SJCRH30 (cell line): Measurements from ENCODE around the gene IVNS1ABP. TPM values are rescaled to one million over a fixed set of nuclear protein-coding genes. Genes with fewer than 3 reads are reported as not detected.
"Not testable (repeated sequence)": the region's sequence is repeated elsewhere in the genome, so short reads cannot be mapped to it uniquely, and the experiment has no call there.

Experiments
- DNase-seq, 2 experiments: peaks; one replicate each; pipeline ENCODE4 v3.0.0-alpha.2; 2015 to 2020
- H3K27ac ChIP-seq: fragments of 250-450 bp; sonication (Bioruptor Pico); 2 replicates; pipeline ENCODE4 v1.5.1; 2020; ENCODE audit warnings: mild to moderate bottlenecking, moderate library complexity
- H3K27me3 ChIP-seq: fragments of 250-450 bp; sonication (Bioruptor Pico); 2 replicates; pipeline ENCODE4 v1.5.1; 2020; ENCODE audit warnings: mild to moderate bottlenecking, moderate library complexity
- H3K36me3 ChIP-seq: fragments of 250-450 bp; sonication (Bioruptor Pico); 2 replicates; pipeline ENCODE4 v1.5.1; 2020; ENCODE audit warnings: mild to moderate bottlenecking, moderate library complexity
- H3K4me1 ChIP-seq: fragments of 250-450 bp; sonication (Bioruptor Pico); 2 replicates; pipeline ENCODE4 v1.5.1; 2020; ENCODE audit warnings: mild to moderate bottlenecking, moderate library complexity
- H3K4me3 ChIP-seq: fragments of 250-450 bp; sonication (Bioruptor Pico); 2 replicates; pipeline ENCODE4 v1.5.1; 2020; ENCODE audit warnings: mild to moderate bottlenecking, moderate library complexity
- H3K9me3 ChIP-seq: fragments of 250-450 bp; sonication (Bioruptor Pico); replicated peaks from 2 replicates; pipeline ENCODE4 v1.5.1; 2020; ENCODE audit warnings: mild to moderate bottlenecking, moderate library complexity
- total RNA-seq: library from RNA; depleted of rRNA; stranded (reverse); fragments of >200 nt; shearing (Covaris generic); gene quantifications from 2 replicates; pipeline ENCODE4 v1.2.3, GENCODE V29; 2014; rRNA removed

Gene IVNS1ABP
- total RNA-seq, 1 experiment from 2014 or later, result 63.5 TPM

DNA sequence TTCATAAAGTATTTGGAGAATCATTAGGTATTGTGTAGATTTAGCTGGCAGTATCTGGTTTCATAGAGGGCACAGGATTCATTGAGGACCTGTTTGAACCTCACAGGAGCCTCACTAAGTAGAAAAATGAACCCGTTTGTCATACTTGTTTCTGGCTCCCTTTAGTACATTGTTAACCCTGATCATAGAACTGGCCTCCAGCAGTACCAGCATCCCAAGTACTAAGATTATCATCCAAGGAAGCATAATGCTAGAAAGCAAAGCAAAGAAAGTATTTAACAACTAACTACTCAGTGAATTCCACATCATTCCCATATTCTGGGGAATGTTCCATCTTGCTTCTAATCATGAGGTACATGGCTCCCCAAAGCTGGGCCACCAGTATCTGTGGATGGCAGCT is 54.9 kb downstream of the IVNS1ABP start:
- H3K9me3 ChIP-seq, result no peaks in the 10 kb centered on the region
- H3K4me1 ChIP-seq, result no peaks in the 10 kb centered on the region
- H3K4me3 ChIP-seq, result no peak overlapping the region
- no peaks in the 10 kb centered on the region for H3K27me3 ChIP-seq
- H3K36me3 ChIP-seq, result no peaks in the 10 kb centered on the region
- DNase-seq, result no peak
- no peak overlapping the region for H3K27ac ChIP-seq

DNA sequence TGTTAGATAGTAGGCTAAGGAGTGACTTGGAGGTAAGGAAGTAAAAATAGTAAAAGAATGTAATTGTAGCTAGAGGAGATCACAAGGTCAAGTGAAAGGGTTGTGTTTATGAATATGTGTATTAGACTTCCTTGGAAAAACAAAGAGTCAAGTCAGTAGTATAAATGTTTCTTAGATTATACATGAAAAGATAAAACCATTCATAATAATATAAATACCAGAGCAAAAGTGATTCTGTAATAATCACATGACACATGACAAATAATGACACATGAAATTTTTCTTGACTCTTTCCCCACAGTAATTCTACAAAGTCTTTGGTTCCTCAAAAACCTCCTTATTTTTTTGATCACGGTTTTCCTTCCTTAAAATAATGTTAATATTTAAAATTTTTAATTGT is 56.4 kb downstream of the IVNS1ABP start:
- no peak overlapping the region for H3K27ac ChIP-seq
- no peaks in the 10 kb centered on the region for H3K9me3 ChIP-seq
- H3K4me1 ChIP-seq, result no peaks in the 10 kb centered on the region
- no peak overlapping the region for H3K4me3 ChIP-seq
- DNase-seq, result no peak
- no peaks in the 10 kb centered on the region for H3K27me3 ChIP-seq
- H3K36me3 ChIP-seq, result no peaks in the 10 kb centered on the region

DNA sequence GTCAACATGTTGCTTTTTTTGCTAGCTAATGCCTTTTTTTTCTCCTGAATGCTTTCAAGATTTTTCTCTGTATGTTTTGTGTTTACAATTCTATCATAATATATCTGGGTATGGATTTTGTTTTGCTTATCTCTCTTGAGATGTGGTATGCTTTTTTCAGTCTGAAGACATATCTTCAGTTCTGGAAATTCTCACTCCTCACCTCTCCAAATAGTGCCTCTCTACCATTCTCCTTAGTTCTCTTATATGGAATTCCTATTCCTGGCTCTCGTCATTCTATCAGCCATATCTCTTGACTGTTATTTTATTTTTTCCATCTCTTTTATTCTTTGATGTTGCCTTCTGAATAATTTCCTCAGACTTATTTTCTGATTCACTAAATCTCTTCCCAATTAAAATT is 58.4 kb downstream of the IVNS1ABP start:
- Histone ChIP-seq H3K4me1 (no peaks in the 10 kb centered on the region), H3K27me3 (no peaks in the 10 kb centered on the region), H3K4me3 (no peak overlapping the region), H3K27ac (no peak overlapping the region), H3K36me3 (no peaks in the 10 kb centered on the region), H3K9me3 (no peaks in the 10 kb centered on the region)
- no peak for DNase-seq

DNA sequence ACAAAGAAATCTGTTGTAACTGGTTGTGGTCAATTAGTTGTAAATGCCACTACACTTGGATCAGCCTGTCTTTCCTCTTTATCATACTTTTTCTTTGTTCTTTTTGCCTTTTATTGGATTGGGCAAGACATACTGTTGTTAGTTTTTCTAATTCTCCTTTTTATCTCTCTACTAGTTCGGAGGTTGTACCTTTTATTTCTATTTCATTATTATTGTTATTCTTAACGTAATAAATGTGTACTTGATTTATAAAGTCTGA is 59.2 kb downstream of the IVNS1ABP start:
- no peak overlapping the region for H3K27ac ChIP-seq
- no peaks in the 10 kb centered on the region for H3K27me3 ChIP-seq
- no peaks in the 10 kb centered on the region for H3K36me3 ChIP-seq
- H3K4me3 ChIP-seq, result peak overlapping the region; percentile 46
- no peaks in the 10 kb centered on the region for H3K9me3 ChIP-seq
- DNase-seq, result no peak
- no peaks in the 10 kb centered on the region for H3K4me1 ChIP-seq

GRCh38 chr1:185257116-185257949 is 59.7 kb downstream of the IVNS1ABP start:
- not testable (repeated sequence) for H3K27ac ChIP-seq, H3K4me1 ChIP-seq, H3K36me3 ChIP-seq, H3K27me3 ChIP-seq, H3K9me3 ChIP-seq
- peak overlapping the region; percentile 46 for H3K4me3 ChIP-seq
- peak in 1 of 2 experiments; percentile 3 for DNase-seq

DNA sequence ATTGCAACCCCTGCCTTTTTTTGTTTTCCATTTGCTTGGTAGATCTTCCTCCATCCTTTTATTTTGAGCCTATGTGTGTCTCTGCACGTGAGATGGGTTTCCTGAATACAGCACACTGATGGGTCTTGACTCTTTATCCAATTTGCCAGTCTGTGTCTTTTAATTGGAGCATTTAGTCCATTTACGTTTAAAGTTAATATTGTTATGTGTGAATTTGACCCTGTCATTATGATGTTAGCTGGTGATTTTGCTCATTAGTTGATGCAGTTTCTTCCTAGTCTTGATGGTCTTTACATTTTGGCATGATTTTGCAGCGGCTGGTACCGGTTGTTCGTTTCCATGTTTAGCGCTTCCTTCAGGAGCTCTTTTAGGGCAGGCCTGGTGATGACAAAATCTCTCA is 61.4 kb downstream of the IVNS1ABP start:
- not testable (repeated sequence) for H3K4me3 ChIP-seq, DNase-seq, H3K4me1 ChIP-seq

GRCh38 chr1:185252404-185252803 is 64.6 kb downstream of the IVNS1ABP start:
- not testable (repeated sequence) for DNase-seq, H3K36me3 ChIP-seq

More for the DNA sequence above, 61.4 kb downstream of the IVNS1ABP start:
- not testable (repeated sequence) for H3K27me3 ChIP-seq, H3K27ac ChIP-seq, H3K36me3 ChIP-seq, H3K9me3 ChIP-seq

DNA sequence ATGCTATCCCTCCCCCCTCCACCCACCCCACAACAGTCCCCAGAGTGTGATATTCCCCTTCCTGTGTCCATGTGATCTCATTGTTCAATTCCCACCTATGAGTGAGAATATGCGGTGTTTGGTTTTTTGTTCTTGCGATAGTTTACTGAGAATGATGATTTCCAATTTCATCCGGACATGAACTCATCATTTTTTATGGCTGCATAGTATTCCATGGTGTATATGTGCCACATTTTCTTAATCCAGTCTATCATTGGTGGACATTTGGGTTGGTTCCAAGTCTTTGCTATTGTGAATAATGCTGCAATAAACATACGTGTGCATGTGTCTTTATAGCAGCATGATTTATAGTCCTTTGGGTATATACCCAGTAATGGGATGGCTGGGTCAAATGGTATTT is 65.1 kb downstream of the IVNS1ABP start:
- not testable (repeated sequence) for H3K9me3 ChIP-seq, H3K4me3 ChIP-seq, H3K4me1 ChIP-seq, H3K27ac ChIP-seq, H3K27me3 ChIP-seq, DNase-seq, H3K36me3 ChIP-seq

More at GRCh38 chr1:185252404-185252803, 64.6 kb downstream of the IVNS1ABP start:
- not testable (repeated sequence) for H3K4me3 ChIP-seq, H3K27ac ChIP-seq, H3K9me3 ChIP-seq, H3K27me3 ChIP-seq, H3K4me1 ChIP-seq

- no peak overlapping the region for H3K27ac ChIP-seq
- no peaks in the 10 kb centered on the region for H3K36me3 ChIP-seq
- no peak overlapping the region for H3K4me3 ChIP-seq
- no peaks in the 10 kb centered on the region for H3K9me3 ChIP-seq
- no peak for DNase-seq
- no peaks in the 10 kb centered on the region for H3K27me3 ChIP-seq
- H3K4me1 ChIP-seq, result no peaks in the 10 kb centered on the region
Observed at GRCh38 chr1:185250063-185250462, 67.0 kb downstream of the IVNS1ABP start.

GRCh38 chr1:185249563-185249962 is 67.5 kb downstream of the IVNS1ABP start:
- Histone ChIP-seq H3K27ac (no peak overlapping the region), H3K4me1 (no peaks in the 10 kb centered on the region), H3K36me3 (no peaks in the 10 kb centered on the region), H3K4me3 (no peak overlapping the region), H3K27me3 (no peaks in the 10 kb centered on the region), H3K9me3 (no peaks in the 10 kb centered on the region)
- DNase-seq, result no peak

Other genes with a start within 250 kb of the IVNS1ABP start
- 21.7 and 25.6 TPM in 2 replicates for gene TRMT1L, start 160.3 kb downstream of the IVNS1ABP start, total RNA-seq
- 4.3 and 5.0 TPM in 2 replicates for gene SWT1, start 160.1 kb downstream of the IVNS1ABP start, total RNA-seq